ENCODE measurements around the gene MSMB. TPM values are rescaled to one million over a fixed set of nuclear protein-coding genes. Genes with fewer than 3 reads are reported as not detected.

The MSMB gene
- total RNA-seq, 6 experiments from 2014 or later, result 0.65 TPM; not detected in 5

Other genes with a start within 250 kb of the MSMB start
- 1 to 10 TPM; 3.5 to 7.4 (median 5.1) TPM for gene AGAP4, start 198.8 kb downstream of the MSMB start, total RNA-seq (2021; fragmentation: NEBNext Ultra II Directional; extraction: Animal tissue kit (Norgen Biotek cat#: 25700))
- gene TIMM23, start 73.8 kb downstream of the MSMB start, total RNA-seq (2021; fragmentation: NEBNext Ultra II Directional; extraction: Animal tissue kit (Norgen Biotek cat#: 25700)), result 10 to 100 TPM; 89.2 to 99.3 (median 96.4) TPM
- gene NCOA4, start 15.6 kb downstream of the MSMB start, total RNA-seq (2021; fragmentation: NEBNext Ultra II Directional; extraction: Animal tissue kit (Norgen Biotek cat#: 25700)), result 100 to 1,000 TPM; 124 to 156 (median 144) TPM
- gene ANTXRL, start 240.7 kb upstream of the MSMB start, total RNA-seq (2021; fragmentation: NEBNext Ultra II Directional; extraction: Animal tissue kit (Norgen Biotek cat#: 25700)), result not detected